T-helper 1 cell treated with Interleukin-12 subunit alpha and Interleukin-12 subunit beta and Interleukin-4 antibody, amounts not matched to agents 30 μg/mL and 1 μg/mL, for 36 hours (primary cell): Measurements from ENCODE around the gene LSM14A.
"Not testable (repeated sequence)": the region's sequence is repeated elsewhere in the genome, so short reads cannot be mapped to it uniquely, and the experiment has no call there.

Source experiments
- H3K27ac Mint-ChIP-seq: one replicate; pipeline ENCODE4 v1.8.0; 2021; ENCODE audit warnings: mild to moderate bottlenecking, mixed read lengths
- H3K27me3 Mint-ChIP-seq: one replicate; pipeline ENCODE4 v1.8.0; 2021; ENCODE audit warnings: low read depth, mixed read lengths
- H3K36me3 Mint-ChIP-seq: one replicate; pipeline ENCODE4 v1.8.0; 2021; ENCODE audit warnings: low read depth, mixed read lengths
- H3K4me1 Mint-ChIP-seq: one replicate; pipeline ENCODE4 v1.8.0; 2021; ENCODE audit warnings: low read depth, mixed read lengths
- H3K4me3 Mint-ChIP-seq: one replicate; pipeline ENCODE4 v1.8.0; 2021; ENCODE audit warnings: mild to moderate bottlenecking, moderate library complexity, mixed read lengths
- H3K9me3 Mint-ChIP-seq: one replicate; pipeline ENCODE4 v1.8.0; 2021; ENCODE audit warnings: mixed read lengths

LSM14A gene

GRCh38 chr19:34237939-34238338 is 65.6 kb downstream of the LSM14A start:
- Mint-ChIP-seq H3K36me3 (peaks cover 9% of the 10 kb centered on the region), H3K4me3 (no peak overlapping the region), H3K4me1 (peaks cover 6% of the 10 kb centered on the region), H3K9me3 (no peaks in the 10 kb centered on the region), H3K27ac (no peak overlapping the region), H3K27me3 (no peaks in the 10 kb centered on the region)

GRCh38 chr19:34241513-34242337 is 69.4 kb downstream of the LSM14A start:
- H3K4me3 Mint-ChIP-seq: no peak overlapping the region
- H3K27me3 Mint-ChIP-seq: no peaks in the 10 kb centered on the region
- H3K27ac Mint-ChIP-seq: no peak overlapping the region
- no peaks in the 10 kb centered on the region for H3K36me3 Mint-ChIP-seq
- H3K4me1 Mint-ChIP-seq: no peaks in the 10 kb centered on the region
- no peaks in the 10 kb centered on the region for H3K9me3 Mint-ChIP-seq

GRCh38 chr19:34243138-34243875 is 71.0 kb downstream of the LSM14A start:
- not testable (repeated sequence) for H3K4me3 Mint-ChIP-seq, H3K4me1 Mint-ChIP-seq, H3K9me3 Mint-ChIP-seq, H3K36me3 Mint-ChIP-seq, H3K27me3 Mint-ChIP-seq, H3K27ac Mint-ChIP-seq

GRCh38 chr19:34243876-34244578 is 71.7 kb downstream of the LSM14A start:
- no peak overlapping the region for H3K4me3 Mint-ChIP-seq
- H3K36me3 Mint-ChIP-seq: no peaks in the 10 kb centered on the region
- H3K4me1 Mint-ChIP-seq: no peaks in the 10 kb centered on the region
- H3K27ac Mint-ChIP-seq: no peak overlapping the region
- no peaks in the 10 kb centered on the region for H3K9me3 Mint-ChIP-seq
- no peaks in the 10 kb centered on the region for H3K27me3 Mint-ChIP-seq

GRCh38 chr19:34244611-34245299 is 72.5 kb downstream of the LSM14A start:
- no peaks in the 10 kb centered on the region for H3K36me3 Mint-ChIP-seq
- H3K9me3 Mint-ChIP-seq: no peaks in the 10 kb centered on the region
- H3K27me3 Mint-ChIP-seq: no peaks in the 10 kb centered on the region
- no peak overlapping the region for H3K4me3 Mint-ChIP-seq
- H3K27ac Mint-ChIP-seq: no peak overlapping the region
- H3K4me1 Mint-ChIP-seq: no peaks in the 10 kb centered on the region

GRCh38 chr19:34246340-34246739 is 74.0 kb downstream of the LSM14A start:
- Mint-ChIP-seq H3K4me1 (no peaks in the 10 kb centered on the region), H3K4me3 (no peak overlapping the region), H3K27me3 (no peaks in the 10 kb centered on the region), H3K9me3 (no peaks in the 10 kb centered on the region), H3K27ac (no peak overlapping the region), H3K36me3 (no peaks in the 10 kb centered on the region)

- Mint-ChIP-seq H3K27ac (no peak overlapping the region), H3K4me3 (no peak overlapping the region), H3K36me3 (no peaks in the 10 kb centered on the region)
Measured at GRCh38 chr19:34248941-34249340, 76.6 kb downstream of the LSM14A start.

GRCh38 chr19:34253167-34253566 is 80.9 kb downstream of the LSM14A start:
- H3K27me3 Mint-ChIP-seq, H3K27ac Mint-ChIP-seq: not testable (repeated sequence)
- peak overlapping the region; percentile 95 for H3K4me3 Mint-ChIP-seq

More at GRCh38 chr19:34248941-34249340, 76.6 kb downstream of the LSM14A start:
- Mint-ChIP-seq H3K4me1 (peaks cover 2% of the 10 kb centered on the region), H3K9me3 (no peaks in the 10 kb centered on the region), H3K27me3 (no peaks in the 10 kb centered on the region)

GRCh38 chr19:34253681-34254045 is 81.4 kb downstream of the LSM14A start:
- H3K27me3 Mint-ChIP-seq, H3K36me3 Mint-ChIP-seq, H3K4me1 Mint-ChIP-seq, H3K9me3 Mint-ChIP-seq: not testable (repeated sequence)
- Mint-ChIP-seq H3K27ac (peak overlapping the region; percentile 94), H3K4me3 (peak overlapping the region; percentile 95)

More at GRCh38 chr19:34253167-34253566, 80.9 kb downstream of the LSM14A start:
- H3K9me3 Mint-ChIP-seq, H3K4me1 Mint-ChIP-seq, H3K36me3 Mint-ChIP-seq: not testable (repeated sequence)

GRCh38 chr19:34254046-34254697 is 81.9 kb downstream of the LSM14A start, which contains the start of gene GARRE1:
GARRE1 (plus strand) TSS chr19:34254554; CDS start chr19:34300474, 45,920 bp downstream.
- Mint-ChIP-seq H3K9me3 (no peaks in the 10 kb centered on the region), H3K36me3 (peaks cover 3% of the 10 kb centered on the region), H3K27me3 (no peaks in the 10 kb centered on the region), H3K4me1 (peaks cover 9% of the 10 kb centered on the region), H3K4me3 (peak within 1 kb of the TSS; percentile 95), H3K27ac (peak within 1 kb of the TSS; percentile 94)

- H3K9me3 Mint-ChIP-seq: no peaks in the 10 kb centered on the region
- no peaks in the 10 kb centered on the region for H3K27me3 Mint-ChIP-seq
- peak overlapping the region; percentile 52 for H3K27ac Mint-ChIP-seq
- H3K36me3 Mint-ChIP-seq: peaks cover 3% of the 10 kb centered on the region
- peaks cover 9% of the 10 kb centered on the region for H3K4me1 Mint-ChIP-seq
- H3K4me3 Mint-ChIP-seq: peak overlapping the region; percentile 76
Measured at GRCh38 chr19:34254698-34255432, 82.6 kb downstream of the LSM14A start.

GRCh38 chr19:34255546-34255945 is 83.2 kb downstream of the LSM14A start:
- Mint-ChIP-seq H3K27ac (peak overlapping the region; percentile 52), H3K9me3 (no peaks in the 10 kb centered on the region), H3K36me3 (peaks cover 3% of the 10 kb centered on the region), H3K27me3 (no peaks in the 10 kb centered on the region), H3K4me1 (peaks cover 9% of the 10 kb centered on the region), H3K4me3 (peak overlapping the region; percentile 76)

GRCh38 chr19:34256835-34257558 is 84.7 kb downstream of the LSM14A start:
- Mint-ChIP-seq H3K36me3 (peaks cover 3% of the 10 kb centered on the region), H3K9me3 (no peaks in the 10 kb centered on the region), H3K27ac (no peak overlapping the region), H3K4me3 (no peak overlapping the region), H3K27me3 (no peaks in the 10 kb centered on the region), H3K4me1 (peaks cover 11% of the 10 kb centered on the region)
